GM21390 (cell line): ENCODE data around the gene BAG5.
"Not testable (repeated sequence)": the region's sequence is repeated elsewhere in the genome, so short reads cannot be mapped to it uniquely, and the experiment has no call there.

Experiments
- ATAC-seq: cut with Tn5 transposase; IDR thresholded peaks from one replicate; pipeline ENCODE4 v1.9.1; 2021; ENCODE audit not compliant: unreplicated experiment

Gene BAG5

GRCh38 chr14:103535081-103535890 lies 27.2 kb downstream of the BAG5 start:
- ATAC-seq, result no peak

DNA sequence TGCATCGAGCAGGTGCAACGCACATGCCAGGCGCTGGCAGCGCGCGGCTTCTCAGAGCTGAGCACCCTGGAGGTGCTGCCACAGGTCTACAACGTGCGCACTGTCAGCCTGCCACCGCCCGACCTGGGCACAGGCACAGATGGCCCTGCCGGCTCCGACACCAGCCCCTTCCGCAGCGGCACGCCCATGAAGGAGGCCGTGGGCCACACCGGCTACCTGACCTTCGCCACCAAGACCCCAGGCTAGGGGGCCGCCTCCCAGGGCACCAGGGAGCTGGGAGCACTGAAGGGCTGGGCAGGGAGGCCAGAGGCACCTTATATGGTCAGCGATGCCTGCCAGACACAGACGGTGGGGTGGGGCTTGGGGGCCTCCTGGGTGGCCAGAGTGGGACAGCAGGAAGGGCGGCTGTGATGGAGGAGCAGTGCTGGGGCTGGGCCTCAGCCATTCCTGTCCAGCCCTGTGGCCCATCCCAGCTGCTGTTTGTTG lies 27.8 kb downstream of the BAG5 start:
- ATAC-seq, result no peak

DNA sequence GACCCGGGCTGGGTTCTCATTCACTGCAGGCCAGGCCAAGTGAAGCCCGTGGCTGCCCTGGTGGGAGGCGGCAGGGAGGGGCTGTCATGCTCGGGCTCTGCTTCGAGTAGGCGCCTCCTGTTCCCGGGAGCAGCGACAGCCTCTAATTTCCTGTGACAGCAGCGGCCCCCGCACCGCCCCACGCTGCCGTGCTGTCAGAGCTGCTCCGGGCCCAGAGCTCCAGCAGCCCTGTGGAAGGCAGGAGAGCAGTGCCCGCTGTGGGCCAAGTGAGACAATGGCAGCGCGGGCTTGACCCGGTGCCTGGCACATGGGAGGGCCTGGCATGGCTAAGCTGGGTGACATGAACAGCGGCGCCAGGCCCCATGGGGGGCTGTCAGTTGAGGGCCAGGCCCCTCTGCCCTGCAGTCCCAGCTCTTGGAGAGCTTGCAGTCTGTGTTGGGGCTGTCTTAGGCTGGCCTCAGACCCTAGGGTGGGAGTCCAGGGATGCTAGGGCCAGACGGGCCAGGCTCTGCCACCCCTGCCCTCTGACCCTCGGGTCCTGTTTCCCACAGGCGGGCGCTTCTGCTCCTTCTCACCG lies 28.4 kb downstream of the BAG5 start:
- no peak for ATAC-seq

DNA sequence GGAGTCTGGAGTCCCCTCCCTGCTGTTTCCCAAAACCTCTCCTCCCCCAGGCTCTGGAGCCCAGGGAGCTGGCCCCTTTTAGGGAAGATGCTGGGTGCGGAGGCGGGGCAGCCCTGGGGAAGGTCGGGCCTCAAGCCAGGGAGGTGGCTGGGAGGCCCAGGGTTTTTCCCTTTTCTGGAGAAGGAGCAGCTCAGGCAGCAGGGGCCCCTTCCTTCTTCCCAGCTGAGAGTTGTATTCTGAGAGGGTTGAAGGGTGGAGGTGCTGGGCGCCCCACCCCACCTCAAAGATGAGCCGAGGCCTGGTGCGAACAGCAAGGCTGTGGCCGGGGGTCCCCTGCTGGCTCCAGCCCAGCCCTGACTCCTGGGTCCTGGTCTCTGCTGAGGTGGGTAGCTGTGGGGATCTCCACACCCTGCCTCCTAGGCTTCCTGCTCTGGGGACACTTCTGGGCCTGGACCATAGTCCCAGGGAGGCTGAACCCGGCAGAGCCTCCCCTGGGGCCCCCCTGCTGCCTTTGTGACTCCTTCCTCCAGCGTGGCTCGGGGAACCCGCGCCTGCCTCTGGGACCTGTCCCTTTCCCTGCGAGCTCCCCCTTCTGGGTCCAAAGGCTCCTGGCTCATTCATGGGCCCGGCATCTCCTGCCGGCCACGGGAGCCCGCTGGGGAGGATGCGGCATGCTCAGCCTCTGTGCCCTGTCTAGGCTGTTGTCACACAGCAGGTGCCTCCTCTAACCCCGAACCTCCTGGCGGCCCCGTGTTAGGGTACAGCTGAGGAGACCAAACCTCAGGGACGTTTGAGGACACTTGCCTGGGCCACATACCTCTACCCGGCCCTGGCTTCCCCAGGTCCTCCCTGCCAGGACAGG lies 29.1 kb downstream of the BAG5 start:
- no peak for ATAC-seq

DNA sequence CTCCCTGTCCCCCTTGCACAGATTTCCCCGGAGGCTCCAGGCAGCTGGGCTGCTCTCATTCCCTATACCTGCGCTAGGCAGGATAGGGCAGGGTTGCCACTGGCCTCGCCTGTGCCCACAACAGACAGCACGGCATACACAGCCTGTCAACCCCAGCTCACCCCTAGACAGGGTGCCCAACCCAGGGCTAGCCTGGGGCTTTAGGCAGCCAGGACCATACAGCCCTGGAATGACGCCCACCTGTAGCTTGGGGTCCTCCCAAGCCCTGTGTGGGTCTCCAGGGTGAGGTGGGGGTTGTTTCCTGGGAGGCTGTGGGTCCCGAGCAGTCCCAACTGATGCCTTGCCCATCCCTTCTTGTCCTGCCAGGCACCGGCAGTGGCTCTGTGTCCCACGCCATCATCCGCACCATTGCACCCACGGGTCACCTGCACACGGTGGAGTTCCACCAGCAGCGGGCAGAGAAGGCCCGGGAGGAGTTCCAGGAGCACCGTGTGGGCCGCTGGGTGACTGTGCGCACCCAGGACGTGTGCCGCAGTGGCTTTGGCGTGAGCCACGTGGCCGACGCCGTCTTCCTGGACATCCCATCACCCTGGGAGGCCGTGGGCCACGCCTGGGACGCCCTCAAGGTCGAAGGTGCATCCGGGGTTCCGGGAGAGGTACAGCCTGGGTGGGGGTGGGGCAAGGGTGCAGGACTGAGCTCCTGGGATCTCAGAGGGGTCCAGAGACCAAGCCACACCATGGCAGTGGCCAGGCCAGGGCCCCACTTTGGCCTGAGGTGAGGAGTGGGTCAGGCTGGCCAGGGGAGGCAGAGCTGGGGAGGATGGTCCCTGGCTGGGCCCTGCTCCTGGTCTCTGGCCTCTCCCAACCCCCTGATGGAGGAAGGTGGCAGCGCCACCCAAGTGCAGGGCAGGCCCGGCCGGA lies 30.0 kb downstream of the BAG5 start:
- no peak for ATAC-seq

- no peak for ATAC-seq
Observed at GRCh38 chr14:103531421-103532215, 30.8 kb downstream of the BAG5 start.

DNA sequence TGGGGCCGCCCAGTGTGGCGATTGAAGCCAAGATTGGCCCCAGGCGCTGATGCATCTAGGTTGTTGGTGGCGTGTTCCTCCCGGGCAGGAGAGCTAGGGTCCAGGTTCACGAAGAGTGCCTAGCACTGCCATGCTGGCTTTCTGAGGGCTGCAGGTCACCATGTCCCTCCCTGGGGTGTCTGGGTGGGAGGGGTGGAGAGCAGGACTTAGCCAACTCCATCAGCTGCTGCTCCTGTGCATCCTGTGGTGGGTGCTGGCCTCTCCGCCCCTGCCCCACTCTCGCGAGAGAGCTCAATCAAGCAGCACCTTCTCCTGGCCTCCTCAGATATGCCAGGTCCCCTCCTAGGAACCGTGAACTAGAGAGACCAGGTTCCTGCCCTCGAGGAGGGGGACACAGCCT lies 31.6 kb downstream of the BAG5 start:
- ATAC-seq, result no peak

GRCh38 chr14:103530390-103530789 lies 32.1 kb downstream of the BAG5 start:
- ATAC-seq, result no peak

GRCh38 chr14:103529383-103530365 lies 32.8 kb downstream of the BAG5 start:
- no peak for ATAC-seq

- no peak for ATAC-seq
Observed at GRCh38 chr14:103528587-103529382, 33.7 kb downstream of the BAG5 start, which contains the start of gene TRMT61A. Gene TRMT61A, plus strand, starts transcription at chr14:103529196. Its CDS starts 783 bp downstream, at chr14:103529979.

DNA sequence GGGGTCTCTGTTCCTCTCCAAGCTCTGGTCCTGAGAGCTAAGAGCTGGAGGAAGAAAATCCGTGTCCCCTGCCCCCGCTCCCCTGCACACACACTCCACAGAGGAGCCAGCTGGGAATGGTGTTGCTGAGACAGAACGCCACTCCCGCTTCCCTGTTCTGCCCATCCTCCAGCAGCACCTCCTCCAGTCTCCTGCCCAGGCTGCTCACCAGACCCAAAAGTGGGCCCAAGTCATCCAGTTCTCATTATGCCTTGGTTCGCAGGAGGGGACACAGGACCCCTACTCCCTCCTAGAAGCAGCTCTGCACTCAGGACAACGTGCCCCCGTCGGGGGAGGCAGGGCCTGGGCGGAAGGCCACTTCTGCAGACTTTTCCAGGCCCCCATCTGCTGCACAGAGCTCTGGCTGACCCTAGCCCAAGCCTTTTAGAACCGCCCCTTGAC lies 34.3 kb downstream of the BAG5 start:
- ATAC-seq, result no peak

GRCh38 chr14:103527408-103528145 lies 34.9 kb downstream of the BAG5 start:
- peak; percentile 55 for ATAC-seq

DNA sequence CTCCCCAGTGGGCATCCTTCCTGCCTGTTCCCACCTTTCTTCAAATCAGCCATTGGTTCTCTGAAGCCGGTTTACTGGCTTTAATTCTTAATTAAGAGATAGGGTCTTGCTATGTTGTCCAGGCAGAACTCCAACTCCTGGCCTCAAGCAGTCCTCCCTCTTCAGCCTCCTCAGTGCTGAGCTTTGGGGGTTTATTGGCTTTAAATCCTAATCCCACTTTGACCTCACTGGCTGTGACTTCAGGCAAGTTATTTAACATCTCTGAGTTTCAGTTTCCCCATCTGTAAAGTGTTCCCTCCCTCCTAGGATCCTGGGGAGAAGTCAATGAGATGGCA lies 35.6 kb downstream of the BAG5 start:
- ATAC-seq, result no peak

GRCh38 chr14:103526247-103526913 lies 36.1 kb downstream of the BAG5 start:
- no peak for ATAC-seq

GRCh38 chr14:103525430-103526246 lies 36.8 kb downstream of the BAG5 start:
- not testable (repeated sequence) for ATAC-seq
